HepG2 (cell line): ENCODE data around the gene ARHGAP19. TPM values are rescaled to one million over a fixed set of nuclear protein-coding genes. Genes with fewer than 3 reads are reported as not detected.

Source experiments
- ETV5 ChIP-seq: IDR thresholded peaks from 2 replicates; pipeline ENCODE4 v1.6.1; 2018; ENCODE audit warnings: missing biosample characterization, missing genetic modification reagents, inconsistent platforms, borderline replicate concordance
- MED1 ChIP-seq: sonication (generic); formaldehyde crosslinking; IDR thresholded peaks from 2 replicates; pipeline ENCODE4 v1.4.0; 2020; ENCODE audit warnings: missing genetic modification reagents
- MIXL1 ChIP-seq: IDR thresholded peaks from 2 replicates; pipeline ENCODE4 v1.6.1; 2016
- PAF1 ChIP-seq: IDR thresholded peaks from 2 replicates; pipeline ENCODE4 v1.6.1; 2016; ENCODE audit warnings: missing genetic modification reagents, missing compliant biosample characterization
- RARG ChIP-seq: sonication (generic); formaldehyde crosslinking; IDR thresholded peaks from 2 replicates; pipeline ENCODE4 v1.4.0; 2020; ENCODE audit warnings: low read depth, mild to moderate bottlenecking, missing genetic modification reagents
- TP53 ChIP-seq: sonication (generic); formaldehyde crosslinking; conservative IDR thresholded peaks from 2 replicates; pipeline ENCODE4 v1.4.0; 2020; ENCODE audit warnings: missing genetic modification reagents
- XBP1 ChIP-seq: sonication (generic); formaldehyde crosslinking; IDR thresholded peaks from 2 replicates; pipeline ENCODE4 v1.5.0; 2020; ENCODE audit warnings: missing genetic modification reagents
- ZBTB34 ChIP-seq: sonication (generic); formaldehyde crosslinking; IDR thresholded peaks from 2 replicates; pipeline ENCODE4 v1.8.0; 2022; ENCODE audit warnings: mild to moderate bottlenecking, missing genetic modification reagents
- ZNF20 ChIP-seq: sonication (generic); formaldehyde crosslinking; IDR thresholded peaks from 2 replicates; pipeline ENCODE4 v1.4.0; 2020; ENCODE audit warnings: mild to moderate bottlenecking, moderate library complexity, missing genetic modification reagents
- ZNF24 ChIP-seq: fragments of 450-650 bp; IDR thresholded peaks from 2 replicates; pipeline ENCODE4 v1.6.1; 2017; ENCODE audit warnings: antibody characterized with exemption, mild to moderate bottlenecking
- ZNF276 ChIP-seq: sonication (generic); formaldehyde crosslinking; IDR thresholded peaks from 2 replicates; pipeline ENCODE4 v1.4.0; 2020; ENCODE audit warnings: mild to moderate bottlenecking, low read depth, missing genetic modification reagents
- ZNF280B ChIP-seq: sonication (generic); formaldehyde crosslinking; IDR thresholded peaks from 2 replicates; pipeline ENCODE4 v1.5.0; 2020; ENCODE audit warnings: missing genetic modification reagents, mild to moderate bottlenecking, borderline replicate concordance
- ZNF567 ChIP-seq: sonication (generic); formaldehyde crosslinking; IDR thresholded peaks from 2 replicates; pipeline ENCODE4 v1.8.1; 2023; ENCODE audit warnings: mild to moderate bottlenecking, missing genetic modification reagents, borderline replicate concordance
- ZNF687 ChIP-seq: sonication (generic); formaldehyde crosslinking; IDR thresholded peaks from 2 replicates; pipeline ENCODE4 v1.5.1; 2020; ENCODE audit warnings: mild to moderate bottlenecking, missing genetic modification reagents, moderate library complexity
- ZNF704 ChIP-seq: sonication (generic); formaldehyde crosslinking; IDR thresholded peaks from 2 replicates; pipeline ENCODE4 v1.8.1; 2023; ENCODE audit warnings: mild to moderate bottlenecking, inconsistent platforms, moderate library complexity, missing genetic modification reagents, borderline replicate concordance
- polyA plus RNA-seq, 8 experiments: library from polyadenylated mRNA; depleted of rRNA in 3 of 8; stranded (reverse) in 7 of 8; unstranded in 1 of 8; fragments of >200 nt; fragmentation: Illumina TruSeq in 4 of 8; extraction: Trizol in 4 of 8; gene quantifications; 2 replicates each; pipeline versions ENCODE4 v1.2.1 to v1.2.3, GENCODE V29; 2011 to 2016; ENCODE audit warnings: low read depth in 4 of 8, missing spikeins in 1 of 8, mixed read lengths in 1 of 8; ENCODE audit not compliant: insufficient read depth in 1 of 8
- total RNA-seq, 5 experiments: library from RNA; depleted of rRNA; stranded (reverse); fragments of >200 nt; fragmentation: Illumina TruSeq; extraction: Trizol; gene quantifications; 2 replicates each; pipeline ENCODE4 v1.2.3, GENCODE V29; 2016; ENCODE audit warnings: low read depth in 1 of 5

The ARHGAP19 gene
- total and polyA plus RNA-seq, 2 of the 13 experiments (the other 11 are each of a cell fraction or from before 2014, with no cell fraction given) = 7.6 to 10.0 TPM

GRCh38 chr10:97196223-97197029 lies 96.0 kb downstream of the ARHGAP19 start (continued):
- TF ChIP-seq ZNF704 (CRISPR knock-in tag) (no peak), ZBTB34 (no peak), ZNF687 (CRISPR knock-in tag) (peak; percentile 48; the same call in 1 of the 2 replicates), ZNF276 (CRISPR knock-in tag) (no peak), MIXL1 (CRISPR knock-in tag) (no peak), ZNF567 (CRISPR knock-in tag) (no peak), ZNF24 (no peak), PAF1 (CRISPR knock-in tag) (no peak), XBP1 (no peak), ETV5 (no peak), TP53 (CRISPR knock-in tag) (no peak), RARG (CRISPR knock-in tag) (no peak), ZNF20 (CRISPR knock-in tag) (no peak), ZNF280B (CRISPR knock-in tag) (no peak), MED1 (CRISPR knock-in tag) (no peak)
